GM18508 (cell line): ENCODE results near the gene LBX2.
"Not testable (repeated sequence)": the region's sequence is repeated elsewhere in the genome, so short reads cannot be mapped to it uniquely, and the experiment has no call there.

Experiments
- ATAC-seq: cut with Tn5 transposase; IDR thresholded peaks from one replicate; pipeline ENCODE4 v1.9.1; 2021; ENCODE audit warnings: moderate number of reproducible peaks; ENCODE audit not compliant: insufficient read depth, unreplicated experiment

The LBX2 gene

GRCh38 chr2:74488643-74489481, 10.5 kb downstream of the LBX2 start:
- ATAC-seq = no peak

GRCh38 chr2:74486141-74486540, 13.3 kb downstream of the LBX2 start:
- ATAC-seq = no peak

GRCh38 chr2:74483675-74484164, 15.7 kb downstream of the LBX2 start:
- not testable (repeated sequence) for ATAC-seq

GRCh38 chr2:74482801-74483674, 16.4 kb downstream of the LBX2 start, which contains the start of the genes CCDC142 and TTC31:
TSS of gene CCDC142 (minus strand) at chr2:74482998. CDS start at chr2:74482837, 161 bp downstream.
TSS of gene TTC31 (plus strand) at chr2:74483081. CDS start at chr2:74483096, 15 bp downstream.
- ATAC-seq = peak; percentile 76

GRCh38 chr2:74481961-74482800, 17.2 kb downstream of the LBX2 start:
- peak; percentile 34 for ATAC-seq

- no peak for ATAC-seq
Observed at GRCh38 chr2:74481431-74481830, 18.0 kb downstream of the LBX2 start.

- no peak for ATAC-seq
Observed at GRCh38 chr2:74474899-74475298, 24.5 kb downstream of the LBX2 start.

GRCh38 chr2:74474481-74474880, 24.9 kb downstream of the LBX2 start:
- no peak for ATAC-seq

- ATAC-seq = no peak
Observed at GRCh38 chr2:74472945-74473258, 26.5 kb downstream of the LBX2 start.

- peak; percentile 58 for ATAC-seq
Observed at GRCh38 chr2:74472086-74472944, 27.1 kb downstream of the LBX2 start, which contains the start of gene MRPL53. TSS of gene MRPL53 (minus strand) at chr2:74472680. CDS start at chr2:74472660, 20 bp downstream.

GRCh38 chr2:74471332-74472065, 27.9 kb downstream of the LBX2 start:
- no peak for ATAC-seq

- ATAC-seq = not testable (repeated sequence)
Observed at GRCh38 chr2:74470742-74471141, 28.7 kb downstream of the LBX2 start.

- no peak for ATAC-seq
Observed at GRCh38 chr2:74464406-74464805, 35.0 kb downstream of the LBX2 start.

- ATAC-seq = no peak
Observed at GRCh38 chr2:74462786-74463105, 36.7 kb downstream of the LBX2 start.

- ATAC-seq = no peak
Observed at GRCh38 chr2:74462054-74462785, 37.2 kb downstream of the LBX2 start.

- no peak for ATAC-seq
Observed at GRCh38 chr2:74461187-74462053, 38.0 kb downstream of the LBX2 start.

- not testable (repeated sequence) for ATAC-seq
Observed at GRCh38 chr2:74460187-74460586, 39.2 kb downstream of the LBX2 start.
